ENCODE results near the gene INTS12.
A peak's percentile ranks its signal among the peaks of the same experiment; 100 is the strongest.
"Not testable (repeated sequence)": the region's sequence is repeated elsewhere in the genome, so short reads cannot be mapped to it uniquely, and the experiment has no call there.

INTS12 gene, protein sequence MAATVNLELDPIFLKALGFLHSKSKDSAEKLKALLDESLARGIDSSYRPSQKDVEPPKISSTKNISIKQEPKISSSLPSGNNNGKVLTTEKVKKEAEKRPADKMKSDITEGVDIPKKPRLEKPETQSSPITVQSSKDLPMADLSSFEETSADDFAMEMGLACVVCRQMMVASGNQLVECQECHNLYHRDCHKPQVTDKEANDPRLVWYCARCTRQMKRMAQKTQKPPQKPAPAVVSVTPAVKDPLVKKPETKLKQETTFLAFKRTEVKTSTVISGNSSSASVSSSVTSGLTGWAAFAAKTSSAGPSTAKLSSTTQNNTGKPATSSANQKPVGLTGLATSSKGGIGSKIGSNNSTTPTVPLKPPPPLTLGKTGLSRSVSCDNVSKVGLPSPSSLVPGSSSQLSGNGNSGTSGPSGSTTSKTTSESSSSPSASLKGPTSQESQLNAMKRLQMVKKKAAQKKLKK

DNA sequence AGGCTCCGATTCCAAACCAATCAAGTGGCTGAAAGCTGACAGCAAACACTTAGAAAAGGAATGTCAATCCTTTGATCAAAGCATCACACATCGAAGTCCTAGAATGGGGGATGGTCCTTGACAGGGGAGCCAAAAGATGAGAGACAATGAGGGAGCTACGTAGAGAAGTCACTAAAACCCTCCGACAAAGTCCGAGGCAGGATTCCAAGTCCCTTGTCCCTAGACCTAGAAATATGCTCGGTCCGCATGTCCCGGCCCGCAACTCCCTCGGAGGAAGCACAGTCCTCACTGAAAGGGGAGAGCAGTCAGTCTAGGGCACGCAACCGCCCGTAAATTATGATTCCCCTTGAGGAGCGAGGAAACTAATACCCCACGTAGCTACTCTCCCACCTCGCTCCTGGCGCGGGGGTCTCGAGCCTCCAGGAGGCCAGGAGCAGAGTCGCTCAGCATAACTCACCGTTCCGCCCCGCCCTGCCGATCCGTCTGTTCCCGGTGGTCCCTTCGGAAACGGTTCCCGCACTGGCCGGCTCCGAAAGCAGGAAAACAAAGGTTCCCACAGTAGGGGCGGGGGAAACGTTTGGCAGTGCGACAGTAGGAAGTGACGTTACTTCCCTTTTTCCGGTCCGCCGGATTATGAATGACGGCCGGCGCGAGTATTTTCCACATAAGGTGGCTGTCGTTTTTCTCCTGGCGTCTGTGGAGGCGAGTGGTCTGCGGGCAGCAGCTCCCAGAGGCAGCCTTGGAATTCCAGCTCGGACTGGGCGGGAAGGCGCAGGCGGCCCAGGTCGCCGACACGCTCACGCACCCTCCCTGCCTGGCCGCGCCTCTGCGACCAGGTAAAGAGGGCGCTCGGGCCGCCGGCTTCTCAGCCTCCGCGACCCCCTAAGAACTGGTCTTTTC is at the start of gene INTS12, which contains the start of gene GSTCD:
INTS12 (minus strand) TSS at position 509 of the 900 bp plus-strand sequence. CDS start 8,684 bp downstream, outside the sequence.
GSTCD (plus strand) TSS at position 604 of the 900 bp plus-strand sequence. CDS start 8,830 bp downstream, outside the sequence.
- FAIRE-seq (peak; percentile 27), DNase-seq (ENCODE audit: low spot score) (peak; percentile 75)

DNA sequence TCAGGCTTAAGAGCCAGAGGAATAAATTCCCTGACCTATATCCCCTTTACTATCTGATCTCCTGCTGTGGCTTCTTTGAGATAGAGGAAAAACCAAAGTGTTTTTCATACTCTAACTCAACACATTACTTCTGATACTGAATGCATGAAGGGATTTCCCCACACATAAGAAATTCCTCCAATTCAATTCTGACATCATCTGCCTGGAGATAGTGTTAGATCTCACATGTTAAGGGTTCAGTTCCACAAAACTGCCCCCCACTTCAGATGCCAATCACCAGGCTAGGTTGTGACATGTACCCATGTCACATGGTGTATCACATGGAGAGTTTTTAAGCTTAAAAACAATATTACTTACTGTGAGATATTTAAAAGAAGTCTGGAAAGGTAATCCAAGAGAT is 46.9 kb upstream of the INTS12 start:
- FAIRE-seq, result peak; percentile 16

DNA sequence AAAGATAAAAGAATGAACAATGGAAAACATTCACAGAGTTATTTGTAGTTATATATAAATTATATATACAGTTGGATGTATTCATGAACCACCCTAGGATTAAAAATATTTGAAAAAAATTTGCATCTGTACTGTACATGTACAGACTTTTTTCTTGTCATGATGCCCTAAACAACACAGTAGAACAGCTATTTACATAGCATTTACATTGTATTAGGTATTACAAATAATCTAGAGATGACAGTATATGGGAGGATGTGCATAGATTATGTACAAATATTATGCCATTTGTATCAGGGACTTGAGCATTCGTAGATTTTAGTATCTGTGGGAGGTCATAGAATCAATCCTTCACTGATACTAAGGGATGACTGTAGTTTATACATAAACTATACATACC is 44.9 kb upstream of the INTS12 start:
- FAIRE-seq (no peak), DNase-seq (ENCODE audit: low spot score) (no peak)

More for the DNA sequence above, 46.9 kb upstream of the INTS12 start:
- no peak for DNase-seq (ENCODE audit: low spot score)

DNA sequence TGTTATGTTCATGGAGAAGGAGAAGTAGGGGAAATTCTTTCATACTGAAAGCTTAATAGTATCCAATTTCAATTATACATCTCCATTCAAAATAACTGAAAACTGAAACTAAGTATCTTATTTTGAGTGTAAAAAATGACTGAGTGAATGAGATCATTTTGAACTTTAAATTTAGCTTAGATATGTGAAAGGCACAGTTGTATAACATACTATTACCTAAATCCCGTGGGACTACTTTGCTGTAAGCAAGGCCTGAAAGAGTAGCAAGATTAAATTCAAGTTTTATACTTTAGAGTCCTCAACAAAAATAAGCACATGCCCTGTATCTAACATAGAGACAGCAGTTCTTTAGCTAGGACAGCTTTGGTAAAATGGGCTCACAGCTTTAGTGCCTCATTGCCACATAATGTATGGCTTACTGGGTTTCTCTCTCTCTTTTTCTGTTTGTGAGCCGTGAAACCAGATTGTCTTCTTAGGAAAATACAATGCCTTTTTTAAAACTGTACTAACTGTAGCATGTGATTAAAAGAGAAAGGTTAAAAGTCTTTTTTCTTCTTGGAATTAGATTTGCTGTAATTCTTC is 43.3 kb upstream of the INTS12 start:
- DNase-seq (ENCODE audit: low spot score), result no peak

DNA sequence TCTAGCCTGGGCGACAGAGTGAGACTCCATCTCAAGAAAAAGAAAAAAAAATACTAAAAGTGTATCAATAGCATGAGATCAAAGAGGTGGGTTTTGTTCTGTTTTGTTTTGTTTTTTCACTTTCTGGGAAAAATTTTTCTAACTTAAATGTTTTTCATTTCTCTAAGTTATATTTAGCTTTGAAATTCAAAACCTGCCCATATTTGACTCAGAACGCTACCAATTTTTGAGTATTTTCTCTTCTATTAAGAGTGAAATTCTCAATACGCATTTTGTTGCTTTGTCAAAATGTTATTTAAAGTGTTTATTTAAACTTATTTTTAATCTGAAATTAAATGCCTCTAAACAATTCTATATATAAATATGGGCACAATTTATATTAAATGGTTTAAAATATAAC is 39.7 kb upstream of the INTS12 start:
- DNase-seq (ENCODE audit: low spot score), result no peak
- FAIRE-seq, result no peak

More for the DNA sequence above, 43.3 kb upstream of the INTS12 start:
- no peak for FAIRE-seq

DNA sequence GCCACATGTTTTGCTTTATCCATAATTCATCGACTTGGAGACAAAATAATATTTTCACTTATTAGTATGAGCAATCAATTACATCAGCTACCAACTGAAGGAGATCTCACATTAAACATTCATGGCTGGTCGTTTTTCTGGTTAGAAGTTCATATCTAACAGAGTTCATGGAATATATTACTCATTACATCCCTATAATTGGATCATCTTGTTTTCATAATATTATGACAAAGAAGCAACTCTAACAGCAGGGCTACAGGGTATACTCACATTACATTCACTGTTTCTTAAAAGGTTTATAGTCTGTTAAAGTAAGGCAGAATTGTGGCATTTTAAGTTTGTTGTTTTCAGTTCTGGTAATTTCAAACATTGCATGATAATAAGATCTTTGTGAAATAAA is 33.1 kb upstream of the INTS12 start:
- no peak for FAIRE-seq
- DNase-seq (ENCODE audit: low spot score), result no peak

DNA sequence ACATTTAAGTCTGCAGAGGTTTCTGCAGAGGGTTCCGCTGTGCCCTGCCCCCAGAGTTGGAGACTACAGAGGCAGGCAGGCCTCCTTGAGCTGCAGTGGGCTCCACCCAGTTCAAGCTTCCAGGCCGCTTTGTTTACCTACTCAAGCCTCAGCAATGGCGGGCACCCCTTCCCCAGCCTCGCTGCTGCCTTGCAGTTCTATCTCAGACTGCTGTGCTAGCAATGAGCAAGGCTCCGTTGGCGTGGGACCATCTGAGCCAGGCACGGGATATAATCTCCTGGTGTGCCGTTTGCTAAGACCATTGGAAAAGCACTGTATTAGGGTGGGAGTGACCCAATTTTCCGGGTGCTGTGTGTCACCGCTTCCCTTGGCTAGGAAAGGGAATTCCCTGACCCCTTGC is 26.7 kb upstream of the INTS12 start:
- not testable (repeated sequence) for FAIRE-seq

DNA sequence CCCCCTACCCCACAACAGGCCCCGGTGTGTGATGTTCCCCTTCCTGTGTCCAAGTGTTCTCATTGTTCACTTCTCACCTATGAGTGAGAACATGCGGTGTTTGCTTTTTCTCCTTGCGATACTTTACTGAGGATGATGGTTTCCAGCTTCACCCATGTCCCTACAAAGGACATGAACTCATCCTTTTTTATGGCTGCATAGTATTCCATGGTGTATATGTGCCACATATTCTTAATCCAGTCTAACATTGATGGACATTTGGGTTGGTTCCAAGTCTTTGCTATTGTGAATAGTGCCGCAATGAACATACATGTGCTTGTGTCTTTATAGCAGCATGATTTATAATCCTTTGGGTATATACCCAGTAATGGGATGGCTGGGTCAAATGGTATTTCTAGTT is 21.4 kb upstream of the INTS12 start:
- DNase-seq (ENCODE audit: low spot score); FAIRE-seq: not testable (repeated sequence)

More for the DNA sequence above, 26.7 kb upstream of the INTS12 start:
- DNase-seq (ENCODE audit: low spot score), result not testable (repeated sequence)

DNA sequence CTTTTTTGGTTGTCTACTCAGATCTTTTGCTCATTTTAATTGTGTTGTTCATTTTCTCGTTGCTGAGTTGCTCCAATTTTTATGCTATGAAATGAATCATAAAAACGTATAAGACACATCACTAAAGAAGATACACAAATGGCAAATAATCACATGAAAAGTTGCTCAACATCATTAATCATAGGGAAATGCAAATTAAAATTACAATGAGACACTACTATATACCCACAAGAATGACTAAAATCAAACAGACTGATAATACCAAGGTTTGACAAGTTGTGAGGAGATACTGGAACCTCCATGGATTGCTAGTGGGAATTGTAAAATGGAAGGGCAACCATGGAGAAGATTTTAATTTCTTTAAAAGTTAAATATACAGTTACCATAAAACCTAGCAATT is 17.1 kb upstream of the INTS12 start:
- DNase-seq (ENCODE audit: low spot score) (no peak), FAIRE-seq (no peak)

DNA sequence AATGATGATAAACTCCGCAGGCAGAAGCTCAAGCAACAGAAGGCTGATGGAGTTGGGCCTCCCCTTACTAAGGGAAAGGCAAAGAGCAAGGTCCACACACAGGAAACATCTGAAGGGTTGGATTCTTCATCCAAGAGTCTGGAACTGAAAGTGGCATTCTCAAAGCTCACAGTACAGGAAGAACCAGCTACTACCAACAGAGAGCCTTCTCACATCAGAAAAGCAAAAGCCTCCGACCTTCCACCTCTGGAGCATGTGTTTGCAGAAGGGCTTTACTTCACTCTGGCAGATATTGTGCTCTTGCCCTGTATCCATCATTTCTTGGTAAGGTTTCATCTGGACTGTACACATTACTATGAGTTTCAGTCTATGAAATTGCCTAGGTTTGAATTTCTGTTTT is 10.7 kb upstream of the INTS12 start:
- FAIRE-seq, result no peak

DNA sequence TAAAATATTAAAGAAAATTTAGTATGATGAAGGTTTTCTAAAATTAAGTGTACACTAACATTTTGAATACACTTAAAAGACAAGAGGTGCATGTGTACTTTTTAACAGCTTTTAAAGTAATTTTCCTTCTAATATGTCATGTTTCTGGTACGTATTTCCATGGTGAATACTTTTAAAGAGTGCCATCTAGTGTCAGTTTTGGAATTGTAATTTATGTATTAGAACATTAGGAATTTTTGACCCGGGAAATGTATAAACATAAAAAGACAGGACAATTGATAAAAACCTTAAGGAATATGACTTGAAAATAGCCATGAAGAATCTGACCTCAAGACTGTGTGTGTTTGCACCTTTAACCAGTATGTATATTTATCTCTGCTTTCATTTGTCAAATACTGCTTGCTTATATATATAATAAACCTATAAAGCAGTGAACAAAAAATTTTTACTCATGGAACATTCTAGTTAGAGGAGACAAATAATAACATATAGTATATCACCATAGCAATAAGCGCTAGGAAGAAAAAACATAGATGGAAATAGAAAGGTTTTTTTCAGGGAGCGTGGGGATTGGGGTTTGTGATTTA is 7.3 kb upstream of the INTS12 start:
- DNase-seq (ENCODE audit: low spot score) (peak; percentile 35), FAIRE-seq (peak; percentile 90)

More for the DNA sequence above, 10.7 kb upstream of the INTS12 start:
- DNase-seq (ENCODE audit: low spot score), result no peak

DNA sequence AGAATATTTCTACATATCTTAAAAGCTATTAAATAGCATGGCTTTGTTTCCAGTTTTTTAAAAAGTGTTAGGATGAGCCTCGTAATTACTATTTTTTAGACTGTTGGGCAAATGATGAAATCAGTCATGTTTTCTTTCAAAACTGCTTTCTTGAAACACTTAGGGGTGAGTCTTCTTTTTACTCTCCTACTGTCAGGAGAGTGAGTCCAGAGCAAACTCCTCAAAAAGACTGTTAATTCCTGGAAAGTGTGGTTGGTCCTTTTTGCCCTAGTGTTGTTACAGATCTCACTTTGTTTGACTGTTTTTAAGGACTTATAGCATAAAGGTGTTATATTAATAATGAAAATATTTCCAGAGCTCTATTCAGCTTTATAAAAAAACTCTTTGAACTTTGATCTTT is 6.4 kb upstream of the INTS12 start:
- no peak for DNase-seq (ENCODE audit: low spot score)
- no peak for FAIRE-seq

DNA sequence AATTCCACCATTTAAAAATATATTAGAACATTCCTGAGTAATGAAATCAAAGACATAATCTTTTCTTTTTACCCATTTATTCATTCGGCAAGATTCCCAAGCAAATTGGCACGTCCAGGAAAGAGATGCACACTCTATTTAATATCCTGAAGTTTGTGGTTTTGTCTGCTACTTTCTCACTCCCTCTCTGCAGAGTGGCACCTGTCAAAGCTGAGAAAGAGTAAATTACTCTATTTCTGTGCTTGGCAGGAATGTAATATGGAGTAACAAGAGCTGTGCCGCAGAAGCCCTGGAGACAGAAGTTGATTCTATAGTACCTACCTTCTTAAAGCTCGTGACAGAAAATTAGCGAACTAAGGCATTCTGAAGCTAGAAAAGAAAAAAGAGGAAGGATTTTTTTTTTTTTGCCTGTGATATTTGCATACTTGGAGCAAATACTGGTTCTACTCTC is 5.6 kb upstream of the INTS12 start:
- FAIRE-seq (peak; percentile 78), DNase-seq (ENCODE audit: low spot score) (peak; percentile 17)

DNA sequence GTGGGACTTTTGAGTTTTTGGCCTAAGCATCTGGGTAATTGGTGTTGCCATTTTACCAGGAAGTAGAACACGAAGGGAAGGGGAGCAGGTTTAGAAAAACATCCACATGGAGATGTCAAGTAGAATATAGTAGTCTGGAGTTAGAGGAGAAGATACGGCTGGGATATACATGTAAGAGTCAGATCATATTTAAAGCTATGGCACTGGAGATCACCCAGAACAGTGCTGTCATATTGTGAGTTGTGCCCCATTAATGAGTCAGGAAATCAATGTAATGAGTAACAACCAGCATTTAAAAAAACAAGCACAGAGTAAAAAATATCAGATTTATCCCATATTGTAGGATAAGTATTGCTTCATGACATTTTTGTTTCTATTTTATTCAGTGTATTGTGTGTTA is 4.3 kb upstream of the INTS12 start:
- peak; percentile 21 for FAIRE-seq
- DNase-seq (ENCODE audit: low spot score), result no peak

DNA sequence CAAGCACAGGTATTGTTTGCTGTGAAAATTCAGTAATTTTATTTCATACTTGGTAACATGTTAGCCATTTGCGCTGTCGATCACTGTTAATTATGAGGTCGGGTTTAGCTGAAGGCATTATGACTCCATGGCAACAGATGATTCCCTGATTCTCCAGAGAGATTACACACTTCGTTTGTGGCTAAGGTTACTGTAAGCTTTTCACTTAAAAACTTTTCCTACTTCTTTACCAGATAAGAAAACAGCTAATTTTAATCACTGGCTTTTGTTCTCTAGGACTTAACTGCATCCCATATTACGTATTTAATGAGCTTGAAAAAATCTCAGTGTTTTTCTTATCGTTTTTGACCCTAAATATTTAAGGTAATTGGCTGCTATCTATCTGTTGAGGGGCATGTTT is 2.2 kb upstream of the INTS12 start:
- FAIRE-seq (peak; percentile 49), DNase-seq (ENCODE audit: low spot score) (peak; percentile 52)

DNA sequence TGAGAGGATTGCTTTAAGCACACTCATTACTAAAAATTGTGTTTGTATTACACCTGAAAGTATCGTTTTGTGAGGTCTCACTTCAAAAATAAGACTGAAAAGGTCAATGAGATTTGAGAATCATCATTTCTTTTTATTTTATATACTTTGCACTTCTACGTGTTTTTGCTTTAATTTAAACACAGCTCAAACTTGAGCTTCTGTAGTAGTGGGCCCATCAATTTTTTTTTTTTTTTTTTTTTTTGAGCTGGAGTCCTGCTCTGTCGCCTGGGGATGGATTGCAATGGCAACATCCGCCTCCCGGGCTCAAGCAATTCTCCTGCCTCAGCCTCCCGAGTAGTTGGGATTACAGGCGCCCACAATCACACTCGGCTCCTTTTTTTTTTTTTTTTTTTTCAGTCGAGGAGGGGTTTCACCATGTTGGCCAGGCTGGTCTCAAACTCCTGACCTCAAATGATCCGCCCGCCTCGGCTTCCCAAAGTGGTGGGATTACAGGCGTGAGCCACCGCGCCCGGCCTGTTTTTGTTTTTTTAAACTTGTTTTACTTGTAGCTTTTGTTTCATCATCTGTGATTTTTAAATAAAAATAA is 1.6 kb upstream of the INTS12 start:
- no peak for FAIRE-seq
- DNase-seq (ENCODE audit: low spot score), result no peak

DNA sequence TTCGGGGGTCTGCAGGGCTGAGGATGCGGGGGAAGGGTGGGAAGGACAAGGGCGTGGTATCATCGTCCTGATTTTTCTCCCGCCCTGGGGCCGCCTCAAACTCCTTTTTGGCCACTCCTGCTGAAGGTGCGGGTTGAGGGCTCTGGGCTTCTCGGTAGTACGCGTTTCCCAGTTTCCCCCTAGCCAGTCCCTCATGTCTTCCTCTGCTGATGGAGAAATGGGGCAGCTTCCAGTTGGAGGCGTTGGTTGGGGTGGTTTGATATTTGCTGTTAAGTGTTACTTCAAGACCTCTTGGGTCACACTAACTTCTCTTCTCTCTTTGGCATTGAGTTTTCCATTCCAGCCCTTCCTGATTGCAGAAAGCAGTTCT is 577 bp upstream of the INTS12 start:
- FAIRE-seq (no peak), DNase-seq (ENCODE audit: low spot score) (no peak)

DNA sequence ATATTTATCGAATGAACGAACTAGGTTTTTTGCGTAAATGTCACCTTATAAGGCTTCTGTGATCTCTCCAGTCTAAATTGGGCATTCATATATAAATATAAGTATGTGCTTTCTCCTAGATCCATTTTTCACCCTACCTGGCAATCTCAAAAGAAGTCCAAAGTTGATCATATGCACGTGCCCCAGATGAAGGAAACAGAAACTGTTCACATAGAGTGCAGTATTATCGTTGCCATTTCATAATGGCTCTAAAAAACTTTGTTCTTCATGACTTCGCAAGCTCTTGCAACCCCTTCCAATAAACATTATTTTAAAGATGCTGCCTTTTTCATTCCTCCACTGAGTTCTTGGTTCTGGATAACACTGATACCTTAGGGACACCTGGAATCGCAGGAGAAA is 708 bp downstream of the INTS12 start:
- DNase-seq (ENCODE audit: low spot score) (no peak), FAIRE-seq (no peak)

DNA sequence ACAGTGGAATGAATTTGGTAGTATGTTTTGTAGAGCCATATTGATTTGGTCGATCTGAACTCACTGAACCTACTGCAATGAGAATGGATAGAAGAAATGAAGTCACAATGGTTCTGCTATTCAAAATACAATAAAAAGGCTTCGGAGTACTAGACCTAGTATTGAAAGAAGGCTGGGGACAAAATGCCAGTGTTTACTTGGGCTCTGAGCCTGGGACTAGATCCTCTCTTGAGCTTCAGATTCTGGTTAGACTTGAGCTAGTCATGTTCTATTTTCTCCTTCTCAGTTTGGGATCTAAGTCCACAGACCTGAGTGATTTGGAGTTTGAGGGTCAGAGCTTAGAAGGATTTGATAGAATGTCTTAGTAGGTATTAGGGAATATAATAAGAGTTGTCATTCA is 9.9 kb downstream of the INTS12 start:
- no peak for DNase-seq (ENCODE audit: low spot score)
- no peak for FAIRE-seq

DNA sequence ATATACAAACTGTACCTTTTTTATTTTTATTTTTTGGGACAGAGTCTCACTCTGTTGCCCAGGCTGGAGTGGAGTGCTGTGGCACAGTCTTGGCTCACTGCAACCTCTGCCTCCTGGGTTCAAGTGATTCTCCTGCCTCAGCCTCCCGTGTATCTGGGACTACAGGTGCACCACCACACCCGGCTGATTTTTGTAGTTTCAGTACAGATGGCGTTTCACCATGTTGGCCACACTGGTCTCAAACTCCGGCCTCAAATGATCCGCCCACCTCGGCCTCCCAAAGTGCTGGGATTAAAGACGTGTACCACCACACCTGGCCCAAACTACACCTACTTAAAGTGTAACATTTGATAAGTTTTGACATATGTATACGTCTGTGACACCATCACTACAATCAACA is 12.7 kb downstream of the INTS12 start:
- not testable (repeated sequence) for DNase-seq (ENCODE audit: low spot score); FAIRE-seq

DNA sequence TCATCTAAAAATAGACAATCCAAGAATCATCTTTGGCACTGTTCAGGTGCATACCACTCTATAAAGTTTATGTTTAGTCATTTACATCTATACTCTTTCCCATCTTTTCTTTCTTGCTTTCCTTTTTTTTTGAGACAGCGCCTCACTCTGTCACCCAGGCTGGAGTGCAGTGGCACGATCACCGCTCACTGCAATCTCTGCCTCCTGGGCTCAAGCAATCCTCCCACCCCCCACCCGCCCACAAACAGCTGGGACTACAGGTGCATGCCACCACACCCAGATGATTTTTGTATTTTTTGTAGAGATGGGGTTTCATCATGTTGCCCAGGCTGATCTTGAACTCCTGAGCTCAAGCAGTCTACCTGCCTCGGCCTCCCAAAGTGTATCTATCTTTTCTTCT is 13.7 kb downstream of the INTS12 start:
- not testable (repeated sequence) for FAIRE-seq; DNase-seq (ENCODE audit: low spot score)

All from RCC 7860 (cell line).